Measurements from ENCODE around the gene DSCAM.

DNA sequence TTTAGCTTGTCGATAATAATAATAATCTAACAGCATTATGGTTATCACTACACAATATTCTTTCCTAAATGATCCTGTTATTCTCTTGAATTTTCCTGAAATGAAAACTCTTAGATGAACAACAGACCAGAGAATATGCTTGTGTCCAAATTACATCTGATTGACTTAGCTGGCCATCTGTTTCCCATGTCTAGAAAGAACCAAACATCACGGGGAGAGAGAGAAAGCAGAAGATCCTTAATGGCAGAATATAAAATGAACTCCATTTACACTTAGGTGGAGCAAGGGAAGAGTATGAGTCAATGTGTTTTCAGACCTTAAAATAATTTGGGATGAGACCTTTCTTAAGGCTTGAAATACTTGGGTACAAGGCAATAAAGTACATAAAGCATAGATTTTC is 162.2 kb downstream of the DSCAM start:
- TF ChIP-seq, protein P1, sequence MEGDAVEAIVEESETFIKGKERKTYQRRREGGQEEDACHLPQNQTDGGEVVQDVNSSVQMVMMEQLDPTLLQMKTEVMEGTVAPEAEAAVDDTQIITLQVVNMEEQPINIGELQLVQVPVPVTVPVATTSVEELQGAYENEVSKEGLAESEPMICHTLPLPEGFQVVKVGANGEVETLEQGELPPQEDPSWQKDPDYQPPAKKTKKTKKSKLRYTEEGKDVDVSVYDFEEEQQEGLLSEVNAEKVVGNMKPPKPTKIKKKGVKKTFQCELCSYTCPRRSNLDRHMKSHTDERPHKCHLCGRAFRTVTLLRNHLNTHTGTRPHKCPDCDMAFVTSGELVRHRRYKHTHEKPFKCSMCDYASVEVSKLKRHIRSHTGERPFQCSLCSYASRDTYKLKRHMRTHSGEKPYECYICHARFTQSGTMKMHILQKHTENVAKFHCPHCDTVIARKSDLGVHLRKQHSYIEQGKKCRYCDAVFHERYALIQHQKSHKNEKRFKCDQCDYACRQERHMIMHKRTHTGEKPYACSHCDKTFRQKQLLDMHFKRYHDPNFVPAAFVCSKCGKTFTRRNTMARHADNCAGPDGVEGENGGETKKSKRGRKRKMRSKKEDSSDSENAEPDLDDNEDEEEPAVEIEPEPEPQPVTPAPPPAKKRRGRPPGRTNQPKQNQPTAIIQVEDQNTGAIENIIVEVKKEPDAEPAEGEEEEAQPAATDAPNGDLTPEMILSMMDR (IDR thresholded peaks at IDR 0.05; ENCODE audit: insufficient read depth, low read length, poor library complexity, severe bottlenecking) = no peak
- TF ChIP-seq EZH2phosphoT487 (conservative IDR thresholded peaks at IDR 0.05; ENCODE audit: low read length) = no peak

All from SU-DHL-6 (cell line).